GM21723 (cell line): Measurements from ENCODE around the gene DLGAP4.

ENCODE experiments used
- ATAC-seq: cut with Tn5 transposase; IDR thresholded peaks from one replicate; pipeline ENCODE4 v1.9.1; 2021; ENCODE audit warnings: mild to moderate bottlenecking, moderate library complexity; ENCODE audit not compliant: unreplicated experiment

DLGAP4 gene

GRCh38 chr20:36399969-36400545 is 93.9 kb downstream of the DLGAP4 start:
- ATAC-seq = no peak

- ATAC-seq = no peak
Observed at GRCh38 chr20:36400909-36401735, 95.0 kb downstream of the DLGAP4 start.

GRCh38 chr20:36402708-36403107 is 96.6 kb downstream of the DLGAP4 start:
- no peak for ATAC-seq

- no peak for ATAC-seq
Observed at GRCh38 chr20:36404435-36404978, 98.4 kb downstream of the DLGAP4 start.

GRCh38 chr20:36405255-36405654 is 99.1 kb downstream of the DLGAP4 start:
- no peak for ATAC-seq

GRCh38 chr20:36407199-36407733 is 101.1 kb downstream of the DLGAP4 start:
- no peak for ATAC-seq

- no peak for ATAC-seq
Observed at GRCh38 chr20:36408219-36408618, 102.1 kb downstream of the DLGAP4 start.

GRCh38 chr20:36411861-36412454 is 105.8 kb downstream of the DLGAP4 start:
- no peak for ATAC-seq

GRCh38 chr20:36415475-36416002 is 109.4 kb downstream of the DLGAP4 start:
- ATAC-seq = no peak

- ATAC-seq = no peak
Observed at GRCh38 chr20:36418711-36419110, 112.6 kb downstream of the DLGAP4 start.

GRCh38 chr20:36421641-36422040 is 115.5 kb downstream of the DLGAP4 start:
- ATAC-seq = no peak

GRCh38 chr20:36424314-36424713 is 118.2 kb downstream of the DLGAP4 start:
- no peak for ATAC-seq

- no peak for ATAC-seq
Observed at GRCh38 chr20:36425166-36425565, 119.0 kb downstream of the DLGAP4 start.

- ATAC-seq = no peak
Observed at GRCh38 chr20:36431604-36432003, 125.5 kb downstream of the DLGAP4 start.

- ATAC-seq = no peak
Observed at GRCh38 chr20:36432096-36432495, 126.0 kb downstream of the DLGAP4 start.

GRCh38 chr20:36434383-36434782 is 128.2 kb downstream of the DLGAP4 start:
- ATAC-seq = no peak

GRCh38 chr20:36435124-36435523 is 129.0 kb downstream of the DLGAP4 start:
- no peak for ATAC-seq

GRCh38 chr20:36435592-36436541 is 129.7 kb downstream of the DLGAP4 start:
- no peak for ATAC-seq

GRCh38 chr20:36439040-36439730 is 133.0 kb downstream of the DLGAP4 start:
- ATAC-seq = no peak

GRCh38 chr20:36439731-36440072 is 133.6 kb downstream of the DLGAP4 start:
- ATAC-seq = no peak
